Stimulated activated CD4-positive, alpha-beta T cell treated with anti-CD3 and anti-CD28 coated beads, Interleukin-1b, Interleukin-23, amount 100 ng/mL, for 4 hours (primary cell): Measurements from ENCODE around the gene PSORS1C1.
"Not testable (repeated sequence)": the region's sequence is repeated elsewhere in the genome, so short reads cannot be mapped to it uniquely, and the experiment has no call there.

Source experiments
- DNase-seq, 2 donors: peaks; one replicate each; pipeline ENCODE4 v3.0.0-alpha.2; 2020; ENCODE audit warnings: low read depth in 2 of 2

The PSORS1C1 gene

DNA sequence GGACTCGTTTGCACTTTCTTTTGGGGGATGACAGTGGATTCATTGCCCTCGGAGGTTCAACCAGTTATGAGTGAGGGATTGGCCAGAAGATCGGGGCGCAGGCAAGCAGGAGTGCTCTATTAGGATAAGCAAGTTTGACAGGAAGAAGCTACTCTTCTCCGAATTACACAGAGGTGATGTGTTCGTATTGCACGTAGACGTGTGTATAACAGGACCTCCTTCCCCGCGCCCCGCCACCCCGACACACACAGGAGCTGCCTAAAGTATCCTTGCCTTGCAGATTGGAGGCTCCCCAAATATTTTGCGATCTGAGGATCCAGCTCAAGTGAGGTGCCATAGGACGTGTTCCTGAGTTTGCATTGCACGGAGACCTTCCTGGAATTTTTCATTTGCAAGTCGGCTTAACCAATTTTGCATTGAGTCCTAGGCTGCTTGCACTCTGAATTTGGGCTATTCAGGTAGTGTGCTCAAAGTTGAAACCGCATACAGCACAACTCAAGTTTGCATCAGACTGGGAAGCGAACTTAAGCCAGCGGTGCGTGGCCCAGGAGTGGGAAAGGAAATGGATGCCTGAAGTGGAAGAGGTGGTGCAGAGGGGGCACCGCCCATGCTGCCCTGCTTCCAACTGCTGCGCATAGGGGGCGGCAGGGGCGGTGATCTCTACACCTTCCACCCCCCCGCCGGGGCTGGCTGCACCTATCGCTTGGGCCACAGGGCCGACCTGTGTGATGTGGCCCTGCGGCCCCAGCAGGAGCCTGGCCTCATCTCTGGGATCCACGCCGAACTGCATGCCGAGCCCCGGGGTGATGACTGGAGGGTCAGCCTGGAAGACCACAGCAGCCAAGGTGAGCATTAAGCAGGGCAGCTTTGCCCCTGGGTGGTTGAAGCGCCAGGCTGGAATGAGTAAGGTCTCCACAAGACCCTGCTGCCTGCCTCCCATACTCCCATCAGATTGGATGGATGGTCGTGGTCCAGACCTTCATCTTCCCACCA lies 44.6 kb downstream of the PSORS1C1 start:
- no peak for DNase-seq

DNA sequence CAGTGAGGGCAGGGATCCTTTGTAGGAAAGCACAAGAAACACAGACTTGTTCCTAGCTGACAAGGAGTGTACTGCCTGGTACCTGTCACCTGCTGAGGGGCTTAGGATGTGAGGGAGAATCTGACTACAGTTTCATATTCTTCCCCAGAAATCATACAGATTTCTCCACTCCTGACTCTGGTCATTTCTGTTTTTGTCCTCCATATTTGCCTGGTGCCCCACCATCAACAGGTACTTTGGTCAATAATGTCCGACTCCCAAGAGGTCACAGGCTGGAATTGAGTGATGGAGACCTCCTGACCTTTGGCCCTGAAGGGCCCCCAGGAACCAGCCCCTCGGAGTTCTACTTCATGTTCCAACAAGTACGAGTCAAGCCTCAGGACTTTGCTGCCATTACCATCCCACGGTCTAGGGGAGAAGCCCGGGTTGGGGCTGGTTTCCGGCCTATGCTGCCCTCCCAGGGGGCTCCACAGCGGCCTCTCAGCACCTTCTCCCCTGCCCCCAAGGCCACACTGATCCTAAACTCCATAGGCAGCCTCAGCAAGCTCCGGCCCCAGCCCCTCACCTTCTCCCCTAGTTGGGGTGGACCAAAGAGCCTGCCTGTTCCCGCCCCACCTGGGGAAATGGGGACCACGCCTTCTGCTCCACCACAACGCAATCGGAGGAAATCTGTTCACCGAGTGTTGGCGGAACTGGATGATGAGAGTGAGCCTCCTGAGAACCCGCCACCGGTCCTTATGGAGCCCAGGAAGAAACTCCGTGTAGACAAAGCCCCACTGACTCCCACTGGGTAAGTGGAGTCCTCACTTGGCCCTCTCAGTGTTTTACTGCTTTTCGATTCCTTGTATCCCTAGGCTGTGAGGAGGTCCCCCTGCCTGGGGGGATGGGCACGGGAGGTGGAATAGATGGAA lies 46.9 kb downstream of the PSORS1C1 start:
- no peak for DNase-seq

DNA sequence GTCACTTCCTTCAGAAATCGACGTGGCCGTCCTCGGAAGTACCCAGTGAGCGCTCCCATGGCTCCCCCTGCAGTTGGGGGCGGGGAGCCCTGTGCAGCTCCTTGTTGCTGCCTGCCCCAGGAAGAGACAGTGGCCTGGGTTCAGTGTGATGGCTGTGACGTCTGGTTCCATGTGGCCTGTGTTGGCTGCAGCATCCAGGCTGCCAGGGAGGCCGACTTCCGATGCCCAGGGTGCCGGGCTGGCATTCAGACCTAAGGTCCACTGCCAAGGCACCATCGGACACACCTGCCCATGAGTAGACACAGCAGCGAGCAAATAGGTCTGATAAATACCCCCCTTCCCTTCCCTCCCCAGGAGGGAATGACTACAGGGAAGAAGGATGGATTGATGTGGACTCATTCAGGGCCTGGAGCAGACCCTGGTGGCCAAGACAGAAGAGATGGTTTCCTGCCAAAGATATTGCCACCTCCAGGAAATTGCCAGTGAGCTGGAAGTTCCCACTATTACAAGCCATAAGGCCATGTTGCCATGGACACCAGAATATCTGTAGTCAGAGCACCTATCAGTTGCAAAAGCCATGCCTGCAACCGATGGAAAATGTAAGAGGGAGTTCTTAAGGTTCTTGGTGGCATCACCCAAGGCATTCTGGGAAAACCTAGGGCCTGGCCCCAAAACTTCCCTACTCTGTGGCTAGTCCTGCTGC lies 48.0 kb downstream of the PSORS1C1 start:
- DNase-seq = no peak

DNA sequence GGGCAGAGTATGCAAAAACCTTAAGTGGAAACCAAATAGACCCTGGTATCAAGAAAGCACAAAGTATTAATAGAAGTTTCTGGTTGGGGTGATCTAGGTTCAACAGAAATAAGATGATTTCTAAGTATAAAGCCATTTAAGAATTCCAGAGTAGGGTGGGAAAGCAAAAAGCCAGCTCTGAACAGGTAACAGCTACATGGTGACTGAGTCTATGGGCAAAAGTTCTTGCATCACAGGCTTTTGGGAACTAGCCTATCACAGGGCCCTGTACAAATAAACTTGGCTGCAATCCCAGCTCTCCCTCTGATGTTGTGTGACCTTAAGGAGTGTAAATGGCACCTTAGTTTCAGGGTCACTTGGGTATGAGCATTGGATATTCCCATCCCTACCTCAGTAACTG lies 49.3 kb downstream of the PSORS1C1 start:
- no peak for DNase-seq

DNA sequence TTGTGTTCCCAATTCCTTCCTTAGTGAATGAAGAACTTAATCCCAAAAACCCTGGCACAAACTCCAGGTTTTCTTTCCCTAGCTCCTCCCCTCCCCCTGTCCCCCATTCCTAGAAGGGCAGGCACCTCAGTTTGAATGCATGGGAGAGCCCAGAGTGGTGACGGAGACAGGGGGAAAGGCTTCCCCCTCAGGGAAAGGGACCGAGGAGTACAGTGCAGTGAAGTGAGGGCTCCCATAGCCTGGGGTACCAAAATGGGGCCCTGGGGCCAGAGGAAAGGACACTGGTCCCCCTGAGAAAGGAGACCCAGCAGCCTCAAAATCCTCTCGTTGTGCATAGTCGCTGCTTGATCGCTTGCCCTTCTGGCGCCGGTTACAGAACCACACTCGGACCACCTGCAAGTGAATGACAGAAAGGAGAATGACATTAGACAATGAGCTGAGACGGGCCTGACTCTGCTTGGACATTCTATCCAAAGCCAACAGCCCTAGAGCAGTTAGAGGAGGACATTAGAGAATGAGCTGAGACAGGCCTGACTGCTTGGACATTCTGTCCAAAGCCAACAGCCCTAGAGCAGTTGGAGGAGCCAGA lies 50.0 kb downstream of the PSORS1C1 start:
- not testable (repeated sequence) for DNase-seq

DNA sequence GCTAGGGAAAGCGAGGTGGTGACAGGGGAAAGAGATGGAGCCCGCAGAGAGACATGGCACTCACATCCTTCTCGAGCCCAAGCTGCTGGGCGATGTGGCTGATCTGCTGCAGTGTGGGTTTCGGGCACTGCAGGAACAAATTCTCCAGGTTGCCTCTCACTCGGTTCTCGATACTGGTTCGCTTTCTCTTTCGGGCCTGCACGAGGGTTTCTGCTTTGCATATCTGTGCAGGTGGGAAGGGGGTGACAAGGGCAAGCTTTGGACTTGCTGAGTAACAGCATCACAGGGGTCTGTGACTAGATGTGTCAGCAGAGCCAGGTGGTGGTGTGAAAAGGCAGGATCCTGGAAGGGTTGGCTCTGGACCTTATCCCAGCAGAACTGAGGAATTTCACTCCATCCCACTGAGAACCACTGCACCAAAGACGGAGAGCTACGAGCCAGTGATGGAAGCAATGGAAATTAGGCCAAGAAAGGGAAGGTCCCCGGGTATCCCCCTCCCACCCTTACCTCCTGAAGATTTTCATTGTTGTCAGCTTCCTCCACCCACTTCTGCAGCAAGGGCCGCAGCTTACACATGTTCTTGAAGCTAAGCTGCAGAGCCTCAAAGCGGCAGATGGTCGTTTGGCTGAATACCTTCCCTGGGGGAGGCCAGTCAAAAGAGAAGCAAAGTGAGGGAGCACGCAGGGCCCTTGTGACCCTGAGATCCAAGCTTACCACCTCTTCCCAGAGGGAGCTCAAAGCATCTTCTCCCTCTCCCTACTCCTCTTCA lies 50.6 kb downstream of the PSORS1C1 start:
- DNase-seq = peak in 1 of 2 donors; percentile 7

DNA sequence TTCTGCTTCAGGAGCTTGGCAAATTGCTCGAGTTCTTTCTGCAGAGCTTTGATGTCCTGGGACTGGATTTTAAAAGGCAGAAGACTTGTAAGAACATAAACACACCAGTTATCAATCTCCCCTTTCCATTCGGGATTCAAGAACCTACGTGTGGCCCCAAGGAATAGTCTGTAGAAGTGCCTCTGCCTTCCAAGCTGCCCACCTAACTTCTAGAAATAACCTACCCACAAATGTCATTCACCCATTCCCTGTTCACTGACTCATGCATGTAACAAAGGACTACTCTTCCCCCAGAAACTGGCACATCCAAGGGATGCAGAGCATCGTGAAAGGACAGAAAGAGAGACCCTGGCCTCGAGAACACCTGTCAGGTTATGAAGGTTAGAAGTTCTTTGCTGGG lies 51.4 kb downstream of the PSORS1C1 start:
- DNase-seq = no peak

DNA sequence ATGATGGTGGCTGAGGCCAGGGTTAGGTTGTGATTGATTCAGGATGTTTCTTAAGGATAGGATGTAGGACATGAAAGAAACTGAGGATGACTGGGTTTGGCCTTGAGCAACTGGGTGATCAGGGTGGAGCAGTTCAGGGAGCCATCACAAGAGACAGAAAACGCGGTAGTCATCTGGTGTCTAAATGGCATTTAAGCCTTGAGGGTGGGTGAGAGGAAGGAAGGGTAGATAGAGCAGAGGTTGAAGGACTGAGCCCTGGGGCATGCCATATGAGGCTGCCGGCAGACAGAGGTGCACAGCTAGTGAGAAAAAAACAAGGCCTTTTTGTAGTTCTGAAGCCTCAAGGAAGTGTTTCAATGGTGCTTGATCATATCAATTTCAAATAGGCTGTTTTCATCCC lies 54.0 kb downstream of the PSORS1C1 start:
- no peak for DNase-seq

DNA sequence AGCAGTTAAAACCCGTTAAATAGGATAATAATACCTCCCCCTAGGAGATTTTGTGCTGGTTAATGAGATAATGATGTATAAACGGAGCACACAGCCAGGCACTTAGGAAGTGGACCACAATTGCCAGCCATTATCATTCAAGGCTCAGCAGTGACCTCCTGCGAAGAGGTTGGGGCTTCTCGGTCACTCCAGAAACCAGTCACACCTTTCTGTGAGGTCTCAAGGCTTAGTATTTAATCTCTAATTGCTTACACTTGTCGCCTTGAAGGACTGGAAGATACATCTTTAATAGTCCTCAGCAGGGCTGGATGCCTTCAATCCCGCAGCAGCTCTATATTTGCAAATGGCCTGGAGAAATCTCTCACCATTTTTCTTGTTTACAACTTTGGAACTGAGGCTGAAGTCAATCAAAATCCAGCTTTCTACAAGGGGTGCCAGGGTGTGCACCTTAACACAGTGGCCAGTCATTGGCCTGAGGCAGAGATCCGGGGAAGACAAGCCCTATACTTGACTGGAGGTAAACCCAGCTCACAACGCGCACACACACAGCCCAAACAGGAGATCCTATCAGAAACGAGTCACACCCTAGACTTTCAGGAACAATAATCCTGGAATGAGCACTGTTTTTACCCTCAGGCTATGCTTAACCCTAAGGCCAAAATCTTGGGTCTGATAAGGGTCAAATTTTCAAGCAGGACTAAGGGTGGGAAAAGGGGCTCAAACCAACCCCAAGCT lies 54.7 kb downstream of the PSORS1C1 start:
- DNase-seq = no peak

DNA sequence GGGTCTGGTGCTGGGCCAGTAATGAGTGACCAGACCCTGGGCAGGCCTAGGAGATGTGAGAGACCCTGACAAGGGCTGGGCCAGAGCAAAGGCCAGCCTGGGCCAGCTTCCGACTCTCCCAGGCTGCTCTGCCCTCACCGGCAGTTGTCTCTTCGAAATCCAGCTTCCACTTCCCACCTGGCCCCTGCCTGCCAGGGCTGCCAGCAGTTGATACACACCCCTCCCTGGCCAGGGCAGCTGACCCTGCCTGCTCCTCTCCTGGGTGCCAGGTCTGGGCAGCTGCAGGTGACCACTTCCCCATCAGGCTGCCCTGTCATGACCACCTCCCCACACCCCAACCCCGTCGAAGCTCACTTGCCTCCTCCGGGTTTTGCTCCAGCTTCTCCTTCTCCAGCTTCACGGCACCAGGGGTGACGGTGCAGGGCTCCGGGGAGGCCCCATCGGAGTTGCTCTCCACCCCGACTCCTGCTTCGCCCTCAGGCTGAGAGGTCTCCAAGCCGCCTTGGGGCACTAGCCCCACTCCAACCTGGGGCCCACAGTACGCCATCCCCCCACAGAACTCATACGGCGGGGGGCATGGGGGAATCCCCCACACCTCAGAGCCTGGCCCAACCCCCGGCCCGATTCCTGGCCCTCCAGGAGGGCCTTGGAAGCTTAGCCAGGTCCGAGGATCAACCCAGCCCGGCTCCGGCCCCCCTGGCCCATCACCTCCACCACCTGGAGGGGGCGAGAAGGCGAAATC lies 55.4 kb downstream of the PSORS1C1 start:
- not testable (repeated sequence) for DNase-seq

DNA sequence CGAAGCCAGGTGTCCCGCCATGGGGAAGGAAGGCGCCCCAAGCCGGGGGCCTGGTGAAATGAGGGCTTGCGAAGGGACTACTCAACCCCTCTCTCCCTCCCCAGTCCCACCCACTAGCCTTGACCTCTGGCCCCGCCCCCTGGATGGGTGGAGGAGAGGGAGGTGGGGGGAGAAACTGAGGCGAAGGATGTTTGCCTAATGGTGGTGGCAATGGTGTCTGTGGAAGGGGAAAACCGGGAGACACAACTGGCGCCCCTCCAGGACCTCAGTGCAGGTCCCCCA lies 55.9 kb downstream of the PSORS1C1 start, which contains the start of gene POU5F1:
Gene POU5F1 (minus strand): TSS at position 83 of the 282 bp plus-strand sequence. CDS start 62 bp downstream, at position 21.
- no peak for DNase-seq

DNA sequence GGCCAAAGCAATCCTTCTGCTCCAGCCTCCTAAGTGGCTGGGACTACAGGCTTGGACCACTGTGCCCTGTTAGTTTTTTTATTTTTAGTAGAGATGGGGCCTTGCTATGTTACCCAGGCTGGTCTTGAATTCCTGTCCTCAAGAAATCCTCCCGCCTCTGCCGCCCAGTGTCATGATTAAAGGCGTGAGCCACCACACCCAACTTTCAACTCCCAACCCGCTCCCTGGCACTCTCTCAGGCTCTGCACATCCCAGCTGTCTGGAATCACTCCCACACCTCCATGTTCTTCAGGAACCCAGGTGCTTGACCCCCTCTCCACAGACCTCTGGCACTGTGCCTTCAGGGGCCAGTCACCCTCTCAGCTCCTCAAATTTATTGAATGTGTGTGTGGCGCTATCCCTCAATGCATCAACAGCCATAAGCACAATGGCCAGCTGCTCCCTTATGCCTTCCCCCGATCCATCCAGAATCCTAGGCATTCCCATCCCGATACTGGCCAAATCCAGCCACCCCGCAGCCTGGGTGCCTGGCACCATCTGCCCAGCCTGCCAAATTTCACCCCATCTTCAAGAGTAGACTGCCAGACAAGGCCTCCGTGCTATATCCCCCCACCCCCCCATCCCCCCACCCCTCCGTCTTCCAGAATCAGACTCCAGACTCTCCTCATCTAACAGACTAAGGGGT lies 56.5 kb downstream of the PSORS1C1 start:
- DNase-seq = no peak

DNA sequence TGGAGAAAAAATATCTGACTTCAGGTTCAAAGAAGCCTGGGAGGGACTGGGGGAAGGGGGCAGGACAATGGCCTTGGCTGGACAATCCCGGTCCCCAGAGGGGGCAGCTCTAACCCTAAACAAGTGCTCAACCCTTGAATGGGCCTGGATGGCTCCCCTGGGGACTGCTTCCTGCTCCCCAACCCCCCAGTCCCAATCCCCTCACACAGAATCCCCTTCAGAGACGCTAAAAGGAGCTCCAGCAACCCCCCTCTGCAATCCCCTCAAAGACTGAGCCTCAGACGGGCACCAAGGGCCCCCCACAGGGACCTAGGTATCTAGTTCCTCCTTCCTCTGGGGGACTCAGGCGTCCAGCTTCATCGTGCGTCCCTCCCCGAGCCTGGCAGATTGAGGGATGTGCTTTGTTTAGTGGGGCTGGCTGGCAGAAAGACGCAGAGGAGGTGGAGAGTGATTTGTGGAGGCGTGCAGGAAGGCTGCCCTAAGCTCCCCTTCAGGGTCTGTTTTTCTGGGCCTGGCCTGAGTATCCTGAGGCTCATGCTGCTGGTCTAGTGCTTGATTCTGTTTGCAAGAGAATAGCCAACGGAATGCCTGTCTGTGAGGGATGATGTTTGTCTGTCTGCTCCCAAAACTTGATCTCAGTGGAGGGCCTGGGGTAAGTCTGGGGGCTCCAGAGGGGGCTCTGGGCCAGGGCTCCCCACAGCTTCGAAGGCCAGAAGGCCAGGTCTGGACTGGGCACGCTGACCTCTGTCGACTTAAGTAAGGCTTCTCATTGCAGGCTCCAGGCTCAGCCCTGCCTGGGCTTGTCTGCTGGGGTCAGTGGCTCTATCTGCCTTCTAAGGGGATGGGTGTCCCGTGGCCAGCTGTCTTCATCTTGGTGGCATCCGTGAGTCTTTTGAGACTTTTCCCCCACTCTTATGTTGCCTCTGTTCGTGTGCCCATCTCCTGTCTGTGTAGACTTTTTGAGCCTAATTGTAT lies 57.6 kb downstream of the PSORS1C1 start:
- DNase-seq = no peak

DNA sequence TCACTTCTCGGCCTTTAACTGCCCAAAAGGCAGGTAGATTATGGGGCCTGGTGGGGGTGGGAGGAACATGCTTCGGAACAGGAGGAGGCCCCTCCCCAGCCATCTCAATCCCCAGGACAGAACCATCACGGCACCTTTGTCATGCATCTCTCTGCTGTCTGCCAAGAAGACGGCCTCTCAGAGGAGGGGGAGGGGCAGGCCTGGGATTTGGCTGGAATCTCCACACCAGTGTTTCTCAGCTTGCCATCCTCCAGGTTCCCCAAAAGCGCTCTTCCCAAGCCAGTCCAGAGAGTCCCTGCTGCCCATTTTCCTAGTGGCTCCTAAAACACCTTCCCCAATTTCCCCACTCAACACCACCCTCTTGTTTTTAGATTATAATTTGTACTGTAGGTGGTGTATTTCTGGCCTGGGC lies 58.4 kb downstream of the PSORS1C1 start:
- DNase-seq = no peak

DNA sequence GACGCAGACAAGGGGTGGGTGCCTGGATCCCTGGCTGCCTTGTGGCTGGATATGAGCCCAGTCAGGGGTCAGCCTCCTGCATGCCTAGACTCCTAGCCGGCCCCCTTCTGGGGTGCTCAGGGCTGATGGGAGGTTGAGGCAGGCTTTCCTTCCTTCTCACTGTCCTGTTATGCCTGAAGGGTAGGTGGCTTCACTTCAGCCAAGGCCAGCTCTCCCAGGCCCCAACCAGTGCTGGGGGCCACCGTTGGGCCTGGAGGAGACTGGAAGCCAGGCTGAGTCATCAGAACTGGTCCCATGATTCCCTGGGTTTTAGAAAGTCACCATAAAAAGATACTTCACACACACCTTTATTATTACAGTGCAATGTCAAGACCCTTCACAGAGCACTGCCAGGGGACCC lies 58.8 kb downstream of the PSORS1C1 start:
- no peak for DNase-seq

DNA sequence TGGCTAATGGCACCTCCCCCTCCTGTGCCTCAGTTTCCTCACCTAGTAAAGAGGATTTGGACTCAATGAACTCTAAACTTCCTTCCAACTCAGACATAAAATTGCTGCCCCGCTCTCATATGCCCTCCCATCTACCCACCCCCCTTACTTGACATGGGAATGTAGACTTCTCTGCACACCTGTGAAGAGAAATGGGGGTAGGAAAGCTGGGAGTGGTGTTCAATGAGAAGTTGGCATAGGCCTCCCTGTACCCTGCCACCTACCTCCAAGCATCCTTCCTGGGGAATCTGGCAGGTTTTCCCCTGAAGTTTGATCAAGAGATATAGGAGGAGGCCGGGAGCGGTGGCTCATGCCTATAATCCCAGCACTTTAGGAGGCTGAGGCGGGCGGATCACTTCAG lies 59.8 kb downstream of the PSORS1C1 start:
- no peak for DNase-seq

DNA sequence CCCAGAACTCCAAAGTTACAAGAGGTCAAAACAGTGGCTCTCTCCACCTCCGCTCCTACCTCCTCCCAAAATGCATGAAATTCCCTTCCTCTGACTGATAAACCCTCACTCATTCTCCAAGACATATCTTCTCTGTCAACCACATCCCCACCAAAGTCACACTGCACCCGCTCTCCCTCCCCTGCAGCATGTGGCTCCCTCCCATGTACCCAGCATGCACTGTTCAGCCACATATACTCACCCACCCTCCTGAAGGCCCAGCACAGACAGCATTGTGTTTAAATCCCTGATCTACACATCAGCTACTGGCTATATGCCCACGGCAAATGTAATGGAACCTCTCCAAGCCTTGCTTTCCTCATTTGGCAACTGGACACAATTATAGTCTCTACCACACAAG lies 61.4 kb downstream of the PSORS1C1 start:
- DNase-seq = no peak
